ENCODE results near the gene P2RY2.

Gene P2RY2

GRCh38 chr11:73218106-73218829 lies at the start of gene P2RY2:
TSS of gene P2RY2 (plus strand) at chr11:73218281. CDS start at chr11:73234160, 15,879 bp downstream.
- DNase-seq: peak; percentile 53 to 71

- no peak for DNase-seq
These were observed 49.0 kb upstream of the P2RY2 start for GRCh38 chr11:73168925-73169579.

GRCh38 chr11:73170140-73170539 lies 47.9 kb upstream of the P2RY2 start:
- no peak for DNase-seq

GRCh38 chr11:73171436-73172161 lies 46.5 kb upstream of the P2RY2 start:
- no peak for DNase-seq

- no peak for DNase-seq
These were observed 45.0 kb upstream of the P2RY2 start for GRCh38 chr11:73172992-73173656.

GRCh38 chr11:73173755-73174494 lies 44.2 kb upstream of the P2RY2 start:
- DNase-seq: no peak

GRCh38 chr11:73174495-73174791 lies 43.6 kb upstream of the P2RY2 start:
- no peak for DNase-seq

GRCh38 chr11:73175551-73176144 lies 42.4 kb upstream of the P2RY2 start:
- no peak for DNase-seq

GRCh38 chr11:73176145-73176873 lies 41.8 kb upstream of the P2RY2 start:
- no peak for DNase-seq

- DNase-seq: no peak
These were observed 41.3 kb upstream of the P2RY2 start for GRCh38 chr11:73176874-73177155.

- no peak for DNase-seq
These were observed 40.7 kb upstream of the P2RY2 start for GRCh38 chr11:73177380-73177777.

- peak; percentile 84 to 88 for DNase-seq
These were observed 40.1 kb upstream of the P2RY2 start for GRCh38 chr11:73177778-73178539.

- DNase-seq: no peak
These were observed 39.4 kb upstream of the P2RY2 start for GRCh38 chr11:73178681-73179080.

- no peak for DNase-seq
These were observed 35.2 kb upstream of the P2RY2 start for GRCh38 chr11:73182824-73183321.

GRCh38 chr11:73184953-73185671 lies 33.0 kb upstream of the P2RY2 start:
- DNase-seq: peak; percentile 85 to 90

- DNase-seq: no peak
These were observed 32.3 kb upstream of the P2RY2 start for GRCh38 chr11:73185680-73186293.

- peak in 1 of 2 experiments; percentile 47 for DNase-seq
These were observed 31.7 kb upstream of the P2RY2 start for GRCh38 chr11:73186294-73186850.

GRCh38 chr11:73186886-73187285 lies 31.2 kb upstream of the P2RY2 start:
- DNase-seq: no peak

- DNase-seq: no peak
These were observed 30.2 kb upstream of the P2RY2 start for GRCh38 chr11:73187854-73188253.

All from Kasumi-1 (cell line).